ENCODE results near the gene PPP1R15B.
A peak's percentile ranks its signal among the peaks of the same experiment; 100 is the strongest.
"Not testable (repeated sequence)": the region's sequence is repeated elsewhere in the genome, so short reads cannot be mapped to it uniquely, and the experiment has no call there.

Gene PPP1R15B

GRCh38 chr1:204443871-204444581 is 32.4 kb upstream of the PPP1R15B start:
- DNase-seq (ENCODE audit: low spot score), result no peak

DNA sequence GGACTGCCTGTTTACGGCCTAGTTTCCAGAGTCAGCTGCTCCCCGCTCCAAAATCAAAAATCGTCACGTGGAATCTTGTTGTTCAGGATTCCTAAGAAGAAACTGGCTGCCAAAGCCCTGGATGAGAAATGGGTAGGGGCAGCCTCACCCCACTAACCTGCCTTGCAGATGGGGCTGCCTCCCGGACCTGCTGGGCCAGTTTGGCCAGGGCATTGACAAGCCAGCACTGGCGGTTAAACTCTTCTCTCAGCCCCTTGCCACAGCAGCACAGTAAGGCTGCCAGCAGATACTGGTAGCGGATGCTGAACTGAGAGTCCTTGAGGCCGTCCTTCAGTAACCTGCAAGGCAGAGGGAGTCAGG is 31.6 kb upstream of the PPP1R15B start:
- no peak for DNase-seq (ENCODE audit: low spot score)

- DNase-seq (ENCODE audit: low spot score), result no peak
Observed at GRCh38 chr1:204442376-204443259, 31.0 kb upstream of the PPP1R15B start.

DNA sequence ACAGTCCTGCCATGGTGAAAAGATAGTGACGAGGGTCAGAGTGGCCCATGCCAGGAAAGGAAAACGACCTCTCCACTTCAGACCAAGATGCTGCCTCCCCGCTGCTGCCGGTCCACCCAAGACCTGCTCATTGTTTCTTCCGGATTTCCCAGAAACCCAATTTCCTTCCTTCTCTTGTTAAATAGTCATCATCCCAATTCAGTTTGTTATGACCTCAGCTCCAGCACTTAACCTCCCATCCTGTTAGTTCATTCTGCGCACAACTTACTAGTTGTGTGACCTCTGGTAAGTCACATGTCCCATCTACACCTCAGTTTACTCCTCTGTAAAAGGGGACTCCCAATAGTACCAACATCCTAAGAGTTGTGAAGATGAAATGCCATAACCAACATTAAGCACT is 29.9 kb upstream of the PPP1R15B start:
- DNase-seq (ENCODE audit: low spot score), result no peak

DNA sequence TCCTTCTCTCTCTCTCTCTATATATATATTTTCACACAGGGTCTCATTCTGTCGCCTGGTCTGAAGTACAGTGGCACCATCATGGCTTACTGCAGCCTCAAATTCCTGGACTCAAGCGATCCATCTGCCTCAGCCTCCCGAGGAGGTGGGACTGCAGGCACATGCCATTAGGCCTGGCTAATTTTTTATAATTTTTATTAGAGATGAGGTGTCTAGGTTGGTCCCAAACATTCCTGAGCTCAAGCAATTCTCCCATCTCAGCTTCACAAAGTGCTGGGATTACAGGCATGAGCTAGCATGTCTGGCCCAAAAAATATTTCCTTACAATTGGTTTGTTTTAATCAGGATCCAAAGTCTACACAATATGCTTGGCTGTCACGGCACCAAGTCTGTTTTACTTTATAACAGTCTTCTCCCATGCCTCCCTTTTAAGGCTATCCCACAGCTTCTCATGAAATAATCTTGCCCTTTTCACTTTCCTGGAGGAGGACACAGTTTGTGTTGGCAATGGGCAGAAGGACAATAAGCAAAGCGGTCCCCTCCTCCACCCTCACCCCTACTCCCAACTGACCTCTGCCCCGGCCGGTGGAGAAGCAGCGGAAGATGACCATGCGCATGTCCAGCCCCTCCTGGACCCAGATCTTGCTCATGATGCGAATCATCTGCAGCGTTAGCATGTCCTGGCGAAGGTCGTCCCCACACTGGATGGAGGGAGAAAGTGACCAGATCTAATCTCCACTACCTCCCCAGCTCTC is 28.2 kb upstream of the PPP1R15B start:
- DNase-seq (ENCODE audit: low spot score), result no peak

GRCh38 chr1:204438628-204439027 is 27.0 kb upstream of the PPP1R15B start:
- DNase-seq (ENCODE audit: low spot score), result no peak

GRCh38 chr1:204437796-204438570 is 26.4 kb upstream of the PPP1R15B start:
- DNase-seq (ENCODE audit: low spot score), result no peak

GRCh38 chr1:204435872-204436271 is 24.3 kb upstream of the PPP1R15B start:
- DNase-seq (ENCODE audit: low spot score), result no peak

- no peak for DNase-seq (ENCODE audit: low spot score)
Observed at GRCh38 chr1:204435381-204435831, 23.8 kb upstream of the PPP1R15B start.

DNA sequence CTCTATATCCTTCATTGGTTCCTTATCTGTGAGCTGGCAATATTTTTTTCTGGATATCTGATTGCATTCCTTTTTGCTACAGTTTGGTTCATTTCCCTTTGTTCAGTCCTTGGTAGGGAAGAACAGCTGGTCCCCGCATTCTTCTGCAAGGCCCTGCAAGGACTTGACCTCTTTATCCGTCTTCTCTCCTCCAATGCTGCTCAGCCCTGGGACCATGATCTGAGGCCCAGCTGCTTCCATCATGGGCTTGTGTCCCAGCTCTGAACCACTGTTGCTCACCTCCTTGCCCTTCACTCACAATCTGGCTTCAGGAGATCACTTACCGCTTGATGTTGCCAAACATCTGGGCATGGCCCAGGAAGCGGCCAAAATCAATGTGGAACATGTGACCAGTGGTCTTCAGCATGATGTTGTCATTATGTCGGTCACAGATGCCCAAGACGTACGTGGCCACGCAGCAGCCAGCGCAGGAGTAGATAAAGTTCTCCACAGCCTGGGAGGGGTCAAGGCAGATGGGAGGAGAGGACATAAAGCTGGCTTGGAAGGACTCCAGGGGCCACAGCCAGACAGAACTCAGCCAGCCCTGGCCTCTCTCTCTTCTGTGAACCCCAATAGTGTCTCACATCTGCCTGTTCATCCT is 22.6 kb upstream of the PPP1R15B start:
- DNase-seq (ENCODE audit: low spot score), result no peak

GRCh38 chr1:204432708-204433107 is 21.1 kb upstream of the PPP1R15B start:
- no peak for DNase-seq (ENCODE audit: low spot score)

- peak; percentile 81 for DNase-seq (ENCODE audit: low spot score)
Observed at GRCh38 chr1:204431310-204432184, 19.9 kb upstream of the PPP1R15B start.

DNA sequence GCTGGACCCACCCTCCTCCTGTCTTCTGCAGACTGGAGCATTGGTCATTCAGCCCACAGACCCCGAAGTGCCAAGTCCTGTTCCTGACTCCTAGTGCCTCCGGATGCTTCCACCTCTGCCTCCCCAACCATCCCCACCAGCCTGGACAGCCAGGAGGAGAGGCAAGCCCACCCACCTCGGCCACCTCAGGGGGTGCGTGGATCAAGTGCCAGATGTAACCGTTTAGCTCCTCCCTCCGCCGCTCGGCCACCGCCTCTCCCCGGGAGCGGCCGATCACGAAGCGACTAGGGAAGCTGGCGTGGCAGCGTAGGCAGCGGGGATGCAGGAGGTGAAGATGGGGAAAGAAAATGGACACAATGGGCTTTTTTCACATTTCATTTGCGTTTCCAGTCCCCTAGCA is 18.1 kb upstream of the PPP1R15B start:
- DNase-seq (ENCODE audit: low spot score), result no peak

DNA sequence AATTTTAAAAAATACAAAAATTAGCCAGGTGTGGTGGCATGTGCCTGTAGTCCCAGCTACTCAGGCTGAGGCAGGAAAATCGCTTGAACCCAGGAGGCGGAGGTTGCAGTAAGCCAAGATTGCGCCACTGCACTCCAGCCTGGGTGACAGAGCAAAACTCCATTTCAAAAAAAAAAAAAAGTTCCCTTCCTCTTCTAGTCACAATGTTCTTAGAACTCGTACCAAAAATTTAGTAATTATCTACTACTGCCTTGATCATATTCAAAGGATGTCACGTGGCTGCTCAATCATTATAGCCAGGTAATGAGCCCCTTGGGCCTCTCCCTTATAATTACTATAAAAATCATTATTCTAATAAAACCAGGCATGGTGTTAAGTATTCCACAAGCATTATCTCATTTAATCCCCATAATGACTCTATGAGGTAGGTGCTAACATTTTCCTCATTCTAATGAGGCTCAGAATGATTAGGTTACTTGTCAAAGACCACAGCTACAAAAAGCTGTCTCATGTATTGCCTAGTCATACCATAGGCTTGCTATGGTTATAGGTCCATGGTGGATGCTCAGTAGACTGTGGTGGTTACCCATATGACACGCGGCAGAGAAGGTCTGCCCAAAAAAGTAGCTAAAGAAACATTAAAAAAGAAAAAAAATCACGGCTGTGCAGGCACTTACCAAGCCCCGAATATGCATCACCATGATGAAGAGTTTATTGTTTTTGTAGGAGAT is 15.5 kb upstream of the PPP1R15B start:
- no peak for DNase-seq (ENCODE audit: low spot score)

- no peak for DNase-seq (ENCODE audit: low spot score)
Observed at GRCh38 chr1:204426474-204426873, 14.9 kb upstream of the PPP1R15B start.

DNA sequence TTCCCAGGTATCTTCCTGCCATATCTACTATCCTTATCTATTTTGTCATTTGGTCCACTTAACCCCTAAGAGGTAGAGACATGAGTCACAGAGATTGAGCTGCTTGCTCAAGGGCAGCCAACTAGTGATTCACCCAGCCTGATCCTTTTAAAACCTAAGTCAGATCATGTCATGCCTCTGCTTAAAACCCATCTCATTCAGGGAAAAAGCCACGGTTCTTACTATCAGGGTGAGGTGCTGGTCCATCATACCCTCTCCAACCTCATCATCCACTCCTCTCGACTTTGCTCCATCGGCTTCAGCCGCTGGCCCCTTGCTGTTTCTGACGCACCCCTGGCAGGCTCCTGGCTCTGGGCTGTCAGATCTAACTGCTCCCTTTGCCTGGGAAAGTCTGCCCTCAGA is 14.4 kb upstream of the PPP1R15B start:
- DNase-seq (ENCODE audit: low spot score), result no peak

DNA sequence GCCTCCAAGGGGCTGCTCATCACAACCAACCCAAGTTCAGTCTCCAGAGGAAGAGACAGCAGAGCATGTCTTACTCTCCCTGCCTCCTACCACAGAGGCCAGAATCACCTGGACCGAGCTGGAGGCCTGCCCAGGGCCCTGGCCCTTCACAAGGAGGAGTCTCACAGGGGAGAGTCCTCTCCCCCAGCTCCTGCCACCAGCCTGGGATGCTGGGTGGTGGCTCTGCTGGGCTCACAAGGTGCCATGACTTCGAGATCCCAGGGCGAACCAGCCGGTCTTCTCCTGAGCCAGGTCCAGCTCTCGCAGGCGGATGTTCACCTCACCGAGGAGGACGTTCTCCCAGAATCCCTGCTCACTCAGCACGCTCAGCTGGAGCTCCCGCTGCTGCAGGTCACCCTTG is 13.0 kb upstream of the PPP1R15B start:
- no peak for DNase-seq (ENCODE audit: low spot score)

DNA sequence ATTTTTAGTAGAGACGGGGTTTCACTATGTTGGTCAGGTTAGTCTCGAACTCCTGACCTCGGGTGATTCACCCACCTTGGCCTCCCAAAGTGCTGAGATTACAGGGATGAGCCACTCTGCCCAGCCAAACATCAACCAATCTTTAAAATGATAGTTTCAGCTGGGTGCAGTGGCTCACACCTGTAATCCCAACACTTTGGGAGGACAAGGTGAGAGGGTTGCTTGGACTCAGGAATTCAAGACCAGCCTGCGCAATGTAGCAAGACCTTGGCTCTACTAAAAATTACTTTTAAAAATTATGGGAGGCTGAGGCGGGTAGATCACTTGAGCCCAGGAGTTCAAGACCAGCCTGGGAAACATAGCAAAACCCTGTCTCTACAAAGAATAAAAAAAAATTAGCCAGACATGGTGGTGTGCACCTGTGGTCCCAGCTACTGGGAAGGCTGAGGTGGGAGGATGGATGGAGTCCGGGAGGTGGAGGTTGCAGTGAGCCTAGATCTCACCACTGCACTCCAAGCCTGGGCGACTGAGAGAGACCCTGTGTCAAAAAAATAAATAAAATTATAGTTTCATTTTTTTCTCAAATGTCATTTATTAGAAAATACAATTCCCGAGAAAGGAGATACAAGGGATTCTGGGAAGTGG is 10.6 kb upstream of the PPP1R15B start:
- not testable (repeated sequence) for DNase-seq (ENCODE audit: low spot score)

DNA sequence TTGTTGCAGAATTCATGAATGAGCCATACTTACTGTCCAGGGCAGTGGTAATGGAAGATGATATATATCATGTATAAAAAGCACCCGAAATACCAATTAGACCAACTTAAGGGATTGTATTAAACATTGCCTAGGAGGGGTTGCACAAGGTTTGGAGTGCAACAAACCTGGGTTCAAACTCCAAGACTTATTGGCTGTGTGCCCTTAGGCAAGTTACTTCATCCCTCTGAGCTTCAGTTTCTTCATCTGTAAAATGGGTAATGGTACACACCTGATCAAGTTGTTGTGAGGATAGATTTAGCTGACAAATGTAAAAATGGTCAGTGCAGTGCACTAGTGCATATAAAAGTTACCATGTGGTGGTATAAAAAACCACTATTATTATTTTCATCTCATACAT is 9.8 kb upstream of the PPP1R15B start:
- DNase-seq (ENCODE audit: low spot score), result no peak

Measured in hematopoietic multipotent progenitor cell treated with erythropoietin and hydrocortisone succinate and interleukin-3 and kit ligand, for 17 days (in vitro differentiated cells).